Measurements from ENCODE around the gene DCTN2. TPM values are rescaled to one million over a fixed set of nuclear protein-coding genes. Genes with fewer than 3 reads are reported as not detected.

DCTN2 gene
- total RNA-seq, 4 donors from 2014 or later = 92.9 to 138 (median 130) TPM

DNA sequence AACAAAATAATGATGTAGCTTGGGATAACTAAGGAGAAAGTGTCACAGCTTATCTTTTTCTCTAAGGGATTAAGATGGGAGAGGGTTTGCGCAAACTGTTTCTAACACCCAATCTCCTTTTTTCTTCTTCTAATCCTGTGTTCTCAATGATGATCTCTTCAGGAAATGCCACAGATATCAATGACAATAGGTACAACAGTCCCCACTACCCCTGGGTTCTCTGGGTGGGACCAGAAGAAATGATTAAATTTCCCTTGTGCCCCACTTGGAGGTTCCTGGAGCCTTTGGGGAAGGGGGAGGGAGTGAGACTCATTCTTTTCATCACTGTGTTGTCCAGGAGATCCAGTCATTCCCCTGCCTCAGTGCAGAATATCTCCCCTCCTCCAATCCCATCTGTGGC lies 35.4 kb upstream of the DCTN2 start:
- Histone ChIP-seq H3K9me3 (no peaks in the 10 kb centered on the region), H3K4me3 (no peak overlapping the region), H3K27me3 (no peaks in the 10 kb centered on the region), H3K4me1 (no peaks in the 10 kb centered on the region), H3K27ac (no peak overlapping the region), H3K36me3 (no peaks in the 10 kb centered on the region)
- DNase-seq (ENCODE audit: low spot score in 2 of 2) = no peak
- TF ChIP-seq EP300 (IDR thresholded peaks at IDR 0.05) = no peak
- TF ChIP-seq, protein P1, sequence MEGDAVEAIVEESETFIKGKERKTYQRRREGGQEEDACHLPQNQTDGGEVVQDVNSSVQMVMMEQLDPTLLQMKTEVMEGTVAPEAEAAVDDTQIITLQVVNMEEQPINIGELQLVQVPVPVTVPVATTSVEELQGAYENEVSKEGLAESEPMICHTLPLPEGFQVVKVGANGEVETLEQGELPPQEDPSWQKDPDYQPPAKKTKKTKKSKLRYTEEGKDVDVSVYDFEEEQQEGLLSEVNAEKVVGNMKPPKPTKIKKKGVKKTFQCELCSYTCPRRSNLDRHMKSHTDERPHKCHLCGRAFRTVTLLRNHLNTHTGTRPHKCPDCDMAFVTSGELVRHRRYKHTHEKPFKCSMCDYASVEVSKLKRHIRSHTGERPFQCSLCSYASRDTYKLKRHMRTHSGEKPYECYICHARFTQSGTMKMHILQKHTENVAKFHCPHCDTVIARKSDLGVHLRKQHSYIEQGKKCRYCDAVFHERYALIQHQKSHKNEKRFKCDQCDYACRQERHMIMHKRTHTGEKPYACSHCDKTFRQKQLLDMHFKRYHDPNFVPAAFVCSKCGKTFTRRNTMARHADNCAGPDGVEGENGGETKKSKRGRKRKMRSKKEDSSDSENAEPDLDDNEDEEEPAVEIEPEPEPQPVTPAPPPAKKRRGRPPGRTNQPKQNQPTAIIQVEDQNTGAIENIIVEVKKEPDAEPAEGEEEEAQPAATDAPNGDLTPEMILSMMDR (IDR thresholded peaks at IDR 0.05) = no peak
- WGBS, 2 donors = 93 to 96% methylated on average over 1 of the region's 1 CpG

DNA sequence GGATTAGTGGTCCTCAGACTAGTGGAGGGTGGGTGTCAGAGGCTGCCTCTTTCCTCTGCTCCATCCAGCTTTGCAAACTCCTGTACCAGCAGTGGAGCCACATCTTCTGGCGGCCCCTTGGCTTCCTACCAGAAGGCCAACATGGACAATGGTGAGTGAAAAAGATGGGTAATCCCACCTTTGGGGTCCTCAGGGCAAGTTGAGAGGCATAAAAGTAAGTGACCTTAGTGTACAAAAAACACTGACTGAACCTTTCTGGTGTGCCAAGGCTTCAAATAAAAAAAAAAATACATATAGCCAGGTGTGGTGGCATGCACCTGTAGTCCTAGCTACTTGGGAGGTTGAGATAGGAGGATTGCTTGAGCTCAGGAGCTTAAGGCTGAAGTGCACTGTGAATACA lies 34.8 kb upstream of the DCTN2 start:
- no peak overlapping the region for H3K27ac ChIP-seq
- WGBS, 2 donors = 85 to 88% methylated on average over 1 of the region's 1 CpG
- H3K4me3 ChIP-seq = no peak overlapping the region
- DNase-seq (ENCODE audit: low spot score in 2 of 2) = no peak
- TF ChIP-seq POLR2A (IDR thresholded peaks at IDR 0.05) (no peak), EP300 (IDR thresholded peaks at IDR 0.05) (no peak)
- TF ChIP-seq, protein P1 (IDR thresholded peaks at IDR 0.05) = no peak
- no peaks in the 10 kb centered on the region for H3K27me3 ChIP-seq
- no peaks in the 10 kb centered on the region for H3K4me1 ChIP-seq
- H3K9me3 ChIP-seq = no peaks in the 10 kb centered on the region
- no peaks in the 10 kb centered on the region for H3K36me3 ChIP-seq

DNA sequence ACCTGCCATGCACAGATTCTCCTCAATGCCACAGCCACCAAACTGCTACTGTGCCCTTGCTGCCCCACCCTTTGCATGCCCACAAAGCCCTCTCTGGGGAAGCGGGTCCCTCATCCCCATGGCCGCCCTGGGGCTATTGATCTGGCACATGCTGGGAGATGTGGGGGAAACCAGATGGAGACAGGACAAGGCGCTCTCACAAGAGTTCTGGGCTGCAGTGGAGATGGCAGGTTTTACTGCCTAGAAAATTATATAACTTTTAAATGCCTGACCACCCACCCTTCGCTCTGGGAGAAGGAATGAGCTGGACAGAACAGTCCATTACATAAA lies 33.4 kb upstream of the DCTN2 start:
- no peaks in the 10 kb centered on the region for H3K4me1 ChIP-seq
- no peaks in the 10 kb centered on the region for H3K36me3 ChIP-seq
- TF ChIP-seq POLR2A (IDR thresholded peaks at IDR 0.05) = no peak
- TF ChIP-seq EP300 (IDR thresholded peaks at IDR 0.05) = no peak
- TF ChIP-seq, protein P1 (IDR thresholded peaks at IDR 0.05) = no peak

DNA sequence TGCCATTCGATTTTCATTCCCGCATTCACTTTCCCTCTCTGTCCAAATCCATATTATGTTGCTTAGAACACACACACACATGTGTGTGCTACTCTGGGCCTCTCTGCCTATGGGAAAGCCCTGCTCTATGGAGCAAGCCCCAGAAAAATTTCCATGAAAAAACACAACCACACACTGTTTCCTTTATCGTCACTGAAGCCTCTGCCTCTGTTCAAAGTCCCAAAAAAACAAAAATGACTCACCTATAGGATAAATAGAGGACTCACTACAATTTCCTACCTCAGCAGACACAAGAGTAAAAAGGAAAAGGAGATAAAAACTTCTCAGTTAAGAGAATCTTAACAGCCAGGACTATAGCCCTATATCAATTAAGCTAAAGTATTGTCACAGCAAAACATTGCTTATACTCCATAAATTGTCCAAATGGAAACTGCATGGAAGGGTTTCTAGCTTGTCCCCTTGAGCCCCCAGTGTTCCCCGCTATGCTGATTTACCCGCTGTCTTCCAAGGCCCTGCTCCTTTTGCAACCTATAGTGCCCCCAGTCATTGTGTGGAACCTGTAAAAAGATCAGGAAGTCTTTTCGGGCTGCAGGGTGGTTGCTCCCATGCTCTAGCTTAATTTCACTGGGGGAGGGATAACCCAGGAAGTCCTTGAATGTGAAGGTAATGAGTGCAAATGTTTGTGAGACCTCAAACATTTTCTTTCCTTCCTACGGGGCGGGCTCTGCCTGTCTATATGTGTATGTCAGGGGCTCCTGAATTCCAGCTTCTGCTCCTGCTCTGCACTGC lies 32.9 kb upstream of the DCTN2 start:
- no peaks in the 10 kb centered on the region for H3K4me1 ChIP-seq
- H3K36me3 ChIP-seq = no peaks in the 10 kb centered on the region
- no peaks in the 10 kb centered on the region for H3K27me3 ChIP-seq
- WGBS, 2 donors = 81 to 86% methylated on average over 8 of the region's 8 CpGs
- no peak overlapping the region for H3K4me3 ChIP-seq
- DNase-seq (ENCODE audit: low spot score in 2 of 2) = no peak
- no peak overlapping the region for H3K27ac ChIP-seq
- no peak for TF ChIP-seq EP300 (IDR thresholded peaks at IDR 0.05)
- TF ChIP-seq POLR2A (IDR thresholded peaks at IDR 0.05) = no peak
- TF ChIP-seq, protein P1 (IDR thresholded peaks at IDR 0.05) = no peak
- H3K9me3 ChIP-seq = no peaks in the 10 kb centered on the region

More for the DNA sequence above, 33.4 kb upstream of the DCTN2 start:
- WGBS, 2 donors = 79 to 80% methylated on average over 4 of the region's 4 CpGs
- Histone ChIP-seq H3K4me3 (no peak overlapping the region), H3K27ac (no peak overlapping the region), H3K27me3 (no peaks in the 10 kb centered on the region), H3K9me3 (no peaks in the 10 kb centered on the region)
- DNase-seq (ENCODE audit: low spot score in 2 of 2) = no peak

DNA sequence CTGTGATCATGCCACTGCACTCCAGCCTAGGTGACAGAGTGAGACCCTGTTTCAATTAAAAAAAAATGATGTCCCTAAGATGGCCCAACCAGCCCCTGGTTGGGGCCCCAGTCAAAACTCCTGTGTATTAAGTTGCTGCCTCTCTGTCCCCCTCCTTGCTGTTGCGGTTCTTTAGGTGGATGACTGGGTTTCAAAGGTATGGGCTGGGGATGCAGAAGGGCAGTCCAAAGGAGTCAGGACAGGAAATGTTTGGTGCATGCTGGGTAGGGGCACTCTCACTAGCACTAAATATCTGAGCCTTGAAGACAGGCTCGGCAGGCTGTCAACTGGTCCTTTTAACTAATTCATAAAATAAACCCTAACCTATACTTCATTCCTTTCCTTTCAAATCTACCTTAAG lies 32.0 kb upstream of the DCTN2 start:
- Histone ChIP-seq H3K27ac (no peak overlapping the region), H3K9me3 (no peaks in the 10 kb centered on the region), H3K4me3 (no peak overlapping the region), H3K36me3 (no peaks in the 10 kb centered on the region), H3K27me3 (no peaks in the 10 kb centered on the region), H3K4me1 (no peaks in the 10 kb centered on the region)
- DNase-seq (ENCODE audit: low spot score in 2 of 2) = no peak
- WGBS, 2 donors = 84 to 86% methylated on average over 2 of the region's 2 CpGs
- TF ChIP-seq, protein P1 (IDR thresholded peaks at IDR 0.05) = no peak
- TF ChIP-seq EP300 (IDR thresholded peaks at IDR 0.05) (no peak), POLR2A (IDR thresholded peaks at IDR 0.05) (no peak)
